DOHH2 (cell line): ENCODE measurements around the gene DOCK11.
"Not testable (repeated sequence)": the region's sequence is repeated elsewhere in the genome, so short reads cannot be mapped to it uniquely, and the experiment has no call there.

ENCODE experiments used
- H3F3A ChIP-seq: fragments of 200-600 bp; sonication (generic), shearing (Covaris generic); 2 replicates; pipeline ENCODE4 v1.6.0; 2016; ENCODE audit warnings: antibody characterized with exemption, mild to moderate bottlenecking; ENCODE audit not compliant: control insufficient read depth, insufficient read depth
- H3K27ac ChIP-seq: fragments of 200-600 bp; sonication (generic); 2 replicates; pipeline ENCODE4 v1.5.1; 2014; ENCODE audit warnings: low read depth, mild to moderate bottlenecking, low read length, moderate library complexity
- H3K27me3 ChIP-seq: fragments of 200-600 bp; sonication (generic); 2 replicates; pipeline ENCODE4 v1.6.1; 2014; ENCODE audit warnings: mild to moderate bottlenecking, low read length, mixed read lengths; ENCODE audit not compliant: control insufficient read depth
- H3K36me3 ChIP-seq: fragments of 200-600 bp; sonication (generic); 2 replicates; pipeline ENCODE4 v1.6.1; 2014; ENCODE audit warnings: mild to moderate bottlenecking, low read length, moderate library complexity, mixed read lengths; ENCODE audit not compliant: control insufficient read depth
- H3K4me1 ChIP-seq: fragments of 200-600 bp; sonication (generic); 2 replicates; pipeline ENCODE4 v1.6.1; 2014; ENCODE audit warnings: mild to moderate bottlenecking, low read length, mixed read lengths; ENCODE audit not compliant: control insufficient read depth
- H3K4me2 ChIP-seq: fragments of 200-600 bp; sonication (generic); 2 replicates; pipeline ENCODE4 v1.6.0; 2014; ENCODE audit warnings: mild to moderate bottlenecking, low read length, moderate library complexity
- H3K4me3 ChIP-seq: fragments of 200-600 bp; sonication (generic); 2 replicates; pipeline ENCODE4 v1.5.1; 2014; ENCODE audit warnings: mild to moderate bottlenecking, low read length, mixed read lengths
- H3K79me2 ChIP-seq: fragments of 200-600 bp; sonication (generic); 2 replicates; pipeline ENCODE4 v1.6.1; 2014; ENCODE audit warnings: mild to moderate bottlenecking, low read length, mixed read lengths; ENCODE audit not compliant: control insufficient read depth
- H3K9me2 ChIP-seq: fragments of 200-600 bp; sonication (generic); replicated peaks from 2 replicates; pipeline ENCODE4 v1.6.1; 2014; ENCODE audit warnings: mild to moderate bottlenecking, low read length, mixed read lengths; ENCODE audit not compliant: control insufficient read depth
- H3K9me3 ChIP-seq: fragments of 200-600 bp; sonication (generic); 2 replicates; pipeline ENCODE4 v1.6.1; 2014; ENCODE audit warnings: antibody characterized with exemption, low read length, mixed read lengths; ENCODE audit not compliant: control insufficient read depth, insufficient read depth
- H4K20me1 ChIP-seq: fragments of 200-600 bp; sonication (generic); 2 replicates; pipeline ENCODE4 v1.6.0; 2014; ENCODE audit warnings: low read depth, mild to moderate bottlenecking, antibody characterized with exemption, low read length, moderate library complexity; ENCODE audit not compliant: control insufficient read depth, insufficient read depth
- EZH2phosphoT487 ChIP-seq: fragments of 200-600 bp; sonication (generic); IDR thresholded peaks from 2 replicates; pipeline ENCODE4 v1.6.1; 2017; ENCODE audit warnings: borderline replicate concordance, mild to moderate bottlenecking, antibody characterized with exemption, low read length, moderate library complexity, mixed read lengths
- TF ChIP-seq, protein P1 (sequence below): fragments of 200-600 bp; sonication (generic); IDR thresholded peaks from one replicate; pipeline ENCODE4 v1.5.1; 2014; ENCODE audit warnings: antibody characterized with exemption, mild to moderate bottlenecking, low read depth, low read length; ENCODE audit not compliant: poor library complexity, severe bottlenecking

DOCK11 gene

DNA sequence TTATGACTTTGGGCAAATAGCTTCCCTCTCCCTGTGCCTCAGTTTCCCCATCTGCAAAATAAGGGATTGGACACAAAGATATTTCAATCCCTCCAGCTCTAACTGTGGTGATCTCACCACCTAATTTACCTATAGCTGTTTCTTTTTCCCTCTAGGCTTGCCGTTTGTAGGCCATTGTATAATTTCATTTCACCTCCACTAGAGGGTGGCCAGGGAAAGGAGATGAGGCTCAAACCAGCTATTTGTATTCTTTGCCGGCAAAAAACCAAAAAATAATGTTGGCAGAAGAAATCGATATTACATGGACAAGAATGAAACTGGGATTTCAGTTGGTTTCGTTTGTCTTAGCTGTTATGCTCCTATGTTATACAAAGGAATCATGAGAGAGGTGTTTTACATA is 36.1 kb upstream of the DOCK11 start:
- H3K36me3 ChIP-seq: no peaks in the 10 kb centered on the region
- no peaks in the 10 kb centered on the region for H3K9me2 ChIP-seq

DNA sequence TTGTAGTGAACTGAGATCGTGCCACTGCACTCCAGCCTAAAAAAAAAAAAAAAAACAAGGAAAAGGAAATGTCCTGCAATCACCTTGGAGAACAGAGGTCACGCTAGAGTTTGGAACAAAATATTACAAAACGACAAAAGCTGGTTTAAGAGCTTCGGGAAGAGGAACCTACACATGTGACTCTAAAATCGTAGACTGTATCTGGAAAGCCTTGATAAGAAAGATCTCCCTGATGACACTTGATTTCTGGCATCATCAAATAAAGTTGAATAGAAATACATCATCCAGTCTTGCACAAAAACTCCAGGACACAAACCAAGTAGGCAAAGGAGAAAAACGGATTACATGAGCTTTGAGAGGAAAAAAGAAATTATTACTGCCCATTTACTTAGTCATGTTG is 31.1 kb upstream of the DOCK11 start:
- Histone ChIP-seq H3K4me2 (no peak overlapping the region), H4K20me1 (no peaks in the 10 kb centered on the region), H3K4me3 (no peak overlapping the region), H3K27ac (no peak overlapping the region), H3F3A (no peaks in the 10 kb centered on the region), H3K4me1 (no peaks in the 10 kb centered on the region), H3K9me3 (no peaks in the 10 kb centered on the region), H3K79me2 (no peaks in the 10 kb centered on the region), H3K36me3 (no peaks in the 10 kb centered on the region), H3K27me3 (no peaks in the 10 kb centered on the region), H3K9me2 (no peaks in the 10 kb centered on the region)
- TF ChIP-seq, protein P1, sequence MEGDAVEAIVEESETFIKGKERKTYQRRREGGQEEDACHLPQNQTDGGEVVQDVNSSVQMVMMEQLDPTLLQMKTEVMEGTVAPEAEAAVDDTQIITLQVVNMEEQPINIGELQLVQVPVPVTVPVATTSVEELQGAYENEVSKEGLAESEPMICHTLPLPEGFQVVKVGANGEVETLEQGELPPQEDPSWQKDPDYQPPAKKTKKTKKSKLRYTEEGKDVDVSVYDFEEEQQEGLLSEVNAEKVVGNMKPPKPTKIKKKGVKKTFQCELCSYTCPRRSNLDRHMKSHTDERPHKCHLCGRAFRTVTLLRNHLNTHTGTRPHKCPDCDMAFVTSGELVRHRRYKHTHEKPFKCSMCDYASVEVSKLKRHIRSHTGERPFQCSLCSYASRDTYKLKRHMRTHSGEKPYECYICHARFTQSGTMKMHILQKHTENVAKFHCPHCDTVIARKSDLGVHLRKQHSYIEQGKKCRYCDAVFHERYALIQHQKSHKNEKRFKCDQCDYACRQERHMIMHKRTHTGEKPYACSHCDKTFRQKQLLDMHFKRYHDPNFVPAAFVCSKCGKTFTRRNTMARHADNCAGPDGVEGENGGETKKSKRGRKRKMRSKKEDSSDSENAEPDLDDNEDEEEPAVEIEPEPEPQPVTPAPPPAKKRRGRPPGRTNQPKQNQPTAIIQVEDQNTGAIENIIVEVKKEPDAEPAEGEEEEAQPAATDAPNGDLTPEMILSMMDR: no peak

More for the DNA sequence above, 36.1 kb upstream of the DOCK11 start:
- Histone ChIP-seq H3K27me3 (no peaks in the 10 kb centered on the region), H3K9me3 (no peaks in the 10 kb centered on the region), H4K20me1 (no peaks in the 10 kb centered on the region), H3K79me2 (no peaks in the 10 kb centered on the region), H3K27ac (no peak overlapping the region), H3K4me3 (no peak overlapping the region), H3F3A (no peaks in the 10 kb centered on the region), H3K4me1 (no peaks in the 10 kb centered on the region), H3K4me2 (no peak overlapping the region)
- no peak for TF ChIP-seq EZH2phosphoT487
- TF ChIP-seq, protein P1: peak; percentile 46

- Histone ChIP-seq H3K9me3 (no peaks in the 10 kb centered on the region), H3K27me3 (no peaks in the 10 kb centered on the region), H4K20me1 (no peaks in the 10 kb centered on the region), H3K9me2 (no peaks in the 10 kb centered on the region), H3K27ac (no peak overlapping the region), H3K4me3 (no peak overlapping the region), H3K36me3 (no peaks in the 10 kb centered on the region), H3K4me2 (no peak overlapping the region), H3F3A (no peaks in the 10 kb centered on the region), H3K4me1 (no peaks in the 10 kb centered on the region), H3K79me2 (no peaks in the 10 kb centered on the region)
- TF ChIP-seq, protein P1: no peak
Measured at GRCh38 chrX:118468122-118468521, 27.5 kb upstream of the DOCK11 start.

DNA sequence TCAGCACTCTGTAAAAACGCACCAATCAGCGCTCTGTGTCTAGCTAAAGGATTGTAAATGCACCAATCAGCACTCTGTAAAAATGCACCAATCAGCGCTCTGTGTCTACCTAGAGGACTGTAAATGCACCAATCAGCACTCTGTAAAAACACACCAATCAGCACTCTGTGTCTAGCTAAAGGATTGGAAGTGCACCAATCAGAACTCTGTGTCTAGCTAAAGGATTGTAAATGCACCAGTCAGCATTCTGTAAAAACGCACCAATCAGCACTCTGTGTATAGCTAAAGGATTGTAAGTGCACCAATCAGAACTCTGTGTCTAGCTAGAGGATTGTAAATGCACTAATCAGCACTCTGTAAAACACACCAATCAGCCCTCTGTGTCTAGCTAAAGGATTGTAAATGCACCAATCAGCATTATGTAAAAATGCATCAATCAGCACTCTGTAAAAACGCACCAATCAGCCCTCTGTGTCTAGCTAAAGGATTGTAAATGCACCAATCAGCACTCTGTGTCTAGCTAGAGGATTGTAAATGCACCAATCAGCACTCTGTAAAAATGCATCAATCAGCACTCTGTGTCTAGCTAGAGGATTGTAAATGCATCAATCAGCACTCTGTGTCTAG is 24.8 kb upstream of the DOCK11 start:
- H3K27me3 ChIP-seq, H3K27ac ChIP-seq, H3K36me3 ChIP-seq, H3K9me2 ChIP-seq, H4K20me1 ChIP-seq, H3F3A ChIP-seq, H3K79me2 ChIP-seq, H3K4me2 ChIP-seq, H3K4me3 ChIP-seq, H3K9me3 ChIP-seq, H3K4me1 ChIP-seq: not testable (repeated sequence)
